HG03064 (cell line): ENCODE measurements around the gene ADRM1.

Experiments
- ATAC-seq: cut with Tn5 transposase; IDR thresholded peaks from one replicate; pipeline ENCODE4 v1.9.1; 2021; ENCODE audit warnings: low read depth; ENCODE audit not compliant: unreplicated experiment

Gene ADRM1

GRCh38 chr20:62297449-62298227, 5.2 kb upstream of the ADRM1 start:
- no peak for ATAC-seq

DNA sequence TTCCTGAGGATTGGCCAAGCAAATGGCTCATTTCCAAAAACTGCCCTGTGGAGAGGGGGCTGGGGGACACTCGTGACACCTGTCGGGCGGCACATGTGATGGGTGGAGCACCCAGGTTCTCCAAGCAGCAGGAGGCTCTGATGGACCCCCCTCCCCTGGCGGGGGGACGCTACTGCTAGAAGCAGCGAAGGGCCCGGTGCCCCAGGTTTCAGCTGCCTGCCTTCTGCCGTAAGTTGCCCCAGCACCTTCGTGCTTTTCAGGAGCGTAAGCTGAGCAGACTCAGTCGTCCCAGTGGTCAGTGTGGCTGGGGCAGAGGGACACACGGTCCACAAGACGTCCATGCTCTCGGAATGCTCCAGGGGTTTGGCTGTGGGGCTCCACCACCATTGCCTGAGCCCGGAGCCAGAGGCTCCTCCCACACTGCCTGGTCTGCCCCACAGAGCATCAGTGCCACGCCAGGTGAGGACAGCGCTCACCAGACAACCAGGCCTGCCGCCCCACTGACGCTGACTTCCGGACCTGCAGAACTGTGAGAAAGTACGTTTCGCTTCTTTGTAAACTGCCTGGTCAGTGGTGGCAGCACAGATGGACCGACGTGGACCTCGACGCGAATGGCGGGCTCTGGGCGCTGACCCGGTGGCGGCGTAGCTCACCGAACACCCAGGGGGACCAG, 4.1 kb upstream of the ADRM1 start:
- no peak for ATAC-seq

GRCh38 chr20:62299666-62300236, 3.0 kb upstream of the ADRM1 start:
- no peak for ATAC-seq

GRCh38 chr20:62300319-62300718, 2.5 kb upstream of the ADRM1 start:
- ATAC-seq = no peak

- no peak for ATAC-seq
These were observed 1.6 kb upstream of the ADRM1 start for GRCh38 chr20:62301111-62301668.

GRCh38 chr20:62301773-62302340, 940 bp upstream of the ADRM1 start:
- ATAC-seq = peak; percentile 21

DNA sequence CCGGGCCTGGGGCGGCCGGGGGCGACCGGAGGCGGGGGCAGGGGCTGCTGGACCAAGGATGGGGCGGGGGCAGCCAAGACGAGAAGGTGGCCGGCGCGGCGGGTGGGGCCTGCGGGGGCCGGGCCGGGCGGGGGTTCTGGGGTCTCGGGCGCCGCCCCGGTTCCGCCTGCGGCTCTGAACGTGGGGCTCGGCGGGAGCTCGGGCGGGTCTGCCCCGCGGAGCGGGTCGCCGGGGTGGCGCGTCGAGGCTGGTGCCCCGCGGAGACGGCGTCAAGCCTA, 204 bp downstream of the ADRM1 start:
- no peak for ATAC-seq

GRCh38 chr20:62303340-62304226, 786 bp downstream of the ADRM1 start:
- peak; percentile 17 for ATAC-seq

GRCh38 chr20:62304331-62305148, 1.7 kb downstream of the ADRM1 start:
- ATAC-seq = no peak

- no peak for ATAC-seq
These were observed 2.5 kb downstream of the ADRM1 start for GRCh38 chr20:62305149-62305764.

- ATAC-seq = no peak
These were observed 3.1 kb downstream of the ADRM1 start for GRCh38 chr20:62305765-62306413.

GRCh38 chr20:62306414-62307187, 3.8 kb downstream of the ADRM1 start:
- ATAC-seq = no peak

DNA sequence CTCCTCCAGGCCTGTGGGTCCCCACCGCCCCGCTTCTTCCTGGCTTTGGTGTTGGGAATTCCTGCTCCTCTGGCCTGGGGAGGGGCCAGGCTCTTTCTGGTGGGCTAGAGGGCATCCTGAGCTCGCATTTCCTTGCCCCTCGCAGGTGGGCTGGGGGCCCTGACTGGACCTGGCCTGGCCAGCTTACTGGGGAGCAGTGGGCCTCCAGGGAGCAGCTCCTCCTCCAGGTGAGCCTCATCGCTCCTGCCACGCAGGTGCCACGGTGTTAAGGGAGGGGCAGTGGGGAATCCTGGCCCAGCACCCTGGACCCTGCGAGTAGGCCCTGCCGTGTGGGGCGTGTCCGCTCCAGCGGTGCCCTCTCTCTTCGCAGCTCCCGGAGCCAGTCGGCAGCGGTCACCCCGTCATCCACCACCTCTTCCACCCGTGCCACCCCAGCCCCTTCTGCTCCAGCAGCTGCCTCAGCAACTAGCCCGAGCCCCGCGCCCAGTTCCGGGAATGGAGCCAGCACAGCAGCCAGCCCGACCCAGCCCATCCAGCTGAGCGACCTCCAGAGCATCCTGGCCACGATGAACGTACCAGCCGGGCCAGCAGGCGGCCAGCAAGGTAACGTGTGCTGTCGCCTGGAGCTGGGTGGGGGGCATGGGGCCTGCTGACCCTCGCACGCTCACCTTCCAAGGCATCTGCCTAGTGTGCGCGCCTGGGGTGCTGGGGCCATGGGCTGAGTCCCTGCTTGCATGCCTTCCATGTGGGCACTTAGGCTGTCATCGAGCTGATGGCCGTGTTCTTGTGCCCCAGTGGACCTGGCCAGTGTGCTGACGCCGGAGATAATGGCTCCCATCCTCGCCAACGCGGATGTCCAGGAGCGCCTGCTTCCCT, 4.7 kb downstream of the ADRM1 start:
- no peak for ATAC-seq

- ATAC-seq = no peak
These were observed 5.5 kb downstream of the ADRM1 start for GRCh38 chr20:62308102-62308822.

GRCh38 chr20:62309198-62309944, 6.6 kb downstream of the ADRM1 start:
- ATAC-seq = no peak
